Sigmoid colon (tissue), 4 donors: ENCODE data around the gene DUSP7.

ENCODE experiments used
- POLR2AphosphoS5 ChIP-seq, 4 donors: sonication (generic); formaldehyde crosslinking; IDR thresholded peaks; one replicate each; pipeline ENCODE4 v1.6.1; 2017; ENCODE audit warnings: antibody characterized with exemption in 4 of 4
- TF ChIP-seq, protein P1 (sequence below), 4 experiments: fragments of 450-650 bp in 3 of 4; fragments of 200-600 bp in 1 of 4; IDR thresholded peaks; one replicate each; pipeline ENCODE4 v1.5.1; 2016 to 2019; ENCODE audit warnings: antibody characterized with exemption in 4 of 4, mild to moderate bottlenecking in 3 of 4, moderate library complexity in 2 of 4

GRCh38 chr3:52055537-52056351 is 627 bp downstream of the DUSP7 start:
- TF ChIP-seq POLR2AphosphoS5 (IDR thresholded peaks at IDR 0.05), result no peak
- TF ChIP-seq, protein P1, sequence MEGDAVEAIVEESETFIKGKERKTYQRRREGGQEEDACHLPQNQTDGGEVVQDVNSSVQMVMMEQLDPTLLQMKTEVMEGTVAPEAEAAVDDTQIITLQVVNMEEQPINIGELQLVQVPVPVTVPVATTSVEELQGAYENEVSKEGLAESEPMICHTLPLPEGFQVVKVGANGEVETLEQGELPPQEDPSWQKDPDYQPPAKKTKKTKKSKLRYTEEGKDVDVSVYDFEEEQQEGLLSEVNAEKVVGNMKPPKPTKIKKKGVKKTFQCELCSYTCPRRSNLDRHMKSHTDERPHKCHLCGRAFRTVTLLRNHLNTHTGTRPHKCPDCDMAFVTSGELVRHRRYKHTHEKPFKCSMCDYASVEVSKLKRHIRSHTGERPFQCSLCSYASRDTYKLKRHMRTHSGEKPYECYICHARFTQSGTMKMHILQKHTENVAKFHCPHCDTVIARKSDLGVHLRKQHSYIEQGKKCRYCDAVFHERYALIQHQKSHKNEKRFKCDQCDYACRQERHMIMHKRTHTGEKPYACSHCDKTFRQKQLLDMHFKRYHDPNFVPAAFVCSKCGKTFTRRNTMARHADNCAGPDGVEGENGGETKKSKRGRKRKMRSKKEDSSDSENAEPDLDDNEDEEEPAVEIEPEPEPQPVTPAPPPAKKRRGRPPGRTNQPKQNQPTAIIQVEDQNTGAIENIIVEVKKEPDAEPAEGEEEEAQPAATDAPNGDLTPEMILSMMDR (IDR thresholded peaks at IDR 0.05), result peak in 1 of 4 experiments; percentile 25
